ENCODE results near the gene SMARCC1.

DNA sequence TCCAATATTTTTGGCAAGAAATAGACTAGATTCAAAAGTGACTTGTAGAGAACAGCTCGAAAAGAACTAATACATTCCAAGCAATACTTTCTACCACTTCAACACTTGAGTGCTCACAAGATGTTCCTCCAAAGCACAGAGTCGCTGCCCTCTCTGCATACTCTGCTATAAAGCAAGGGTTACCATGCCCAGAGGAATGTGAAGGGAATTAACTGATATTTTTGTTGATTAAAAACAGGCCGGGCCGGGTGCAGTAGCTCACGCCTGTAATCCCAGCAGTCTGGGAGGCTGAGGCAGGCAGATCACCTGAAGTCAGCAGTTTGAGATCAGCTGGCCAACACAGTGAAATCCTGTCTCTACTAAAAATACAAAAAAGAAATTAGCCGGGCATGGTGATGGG lies 145.5 kb downstream of the SMARCC1 start:
- TF ChIP-seq CTCF (IDR thresholded peaks at IDR 0.05): no peak
- TF ChIP-seq POLR2AphosphoS5 (IDR thresholded peaks at IDR 0.05): no peak
